ENCODE measurements around the gene SLC22A23.

SLC22A23 gene

DNA sequence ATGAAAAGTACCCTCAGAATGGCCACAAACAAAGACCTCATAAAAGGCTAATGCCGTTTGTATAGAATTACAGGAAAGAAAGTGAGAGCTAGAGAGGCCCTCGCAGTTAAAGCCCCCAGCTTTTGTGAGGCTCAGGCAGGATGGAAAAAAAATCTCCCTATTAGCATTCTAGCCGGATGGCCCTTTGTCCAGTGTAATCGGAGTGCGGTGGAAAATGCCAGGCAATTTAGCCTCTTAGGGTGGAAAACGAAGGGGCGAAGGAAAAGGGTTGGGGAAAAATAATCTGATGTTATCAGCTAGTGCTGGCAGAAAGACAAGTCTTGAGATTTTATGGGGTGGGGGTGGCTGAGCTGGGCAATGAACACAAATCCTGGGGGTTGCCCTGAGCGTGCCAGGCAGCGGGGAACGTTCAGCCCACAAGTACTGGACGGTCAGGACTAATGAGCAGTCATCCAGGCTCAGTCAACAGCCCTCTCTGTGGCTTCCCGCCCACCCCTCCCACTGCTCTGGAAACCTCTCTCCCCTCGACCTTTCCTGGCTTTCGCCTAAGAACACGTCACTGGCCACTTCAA is 105.7 kb downstream of the SLC22A23 start:
- DNase-seq = no peak

DNA sequence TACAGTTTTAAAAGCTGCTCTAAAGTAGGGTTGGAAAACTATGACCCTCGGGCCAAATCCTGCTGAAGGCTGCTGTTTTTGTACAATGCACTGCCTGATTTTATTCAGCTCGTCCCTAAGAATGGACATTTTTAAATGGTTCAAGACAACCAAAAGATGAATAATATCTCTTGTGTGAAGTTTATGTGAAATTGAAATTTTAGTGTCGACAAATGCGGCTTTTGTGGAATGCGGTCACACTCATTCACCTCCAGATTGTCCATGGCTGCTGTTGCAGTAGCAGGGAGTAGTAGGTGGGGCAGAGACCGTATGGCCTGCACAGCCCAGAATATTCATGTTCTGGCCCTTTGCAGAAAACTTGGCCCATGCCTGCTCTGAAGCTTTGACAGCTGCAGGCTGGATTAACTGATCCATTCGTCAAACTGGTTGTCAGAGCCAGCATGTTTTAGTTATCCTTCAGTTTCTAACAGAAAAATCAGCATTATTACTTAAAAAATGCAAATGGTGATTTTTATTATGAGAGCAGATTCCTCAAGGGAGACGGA is 106.5 kb downstream of the SLC22A23 start:
- DNase-seq = no peak

DNA sequence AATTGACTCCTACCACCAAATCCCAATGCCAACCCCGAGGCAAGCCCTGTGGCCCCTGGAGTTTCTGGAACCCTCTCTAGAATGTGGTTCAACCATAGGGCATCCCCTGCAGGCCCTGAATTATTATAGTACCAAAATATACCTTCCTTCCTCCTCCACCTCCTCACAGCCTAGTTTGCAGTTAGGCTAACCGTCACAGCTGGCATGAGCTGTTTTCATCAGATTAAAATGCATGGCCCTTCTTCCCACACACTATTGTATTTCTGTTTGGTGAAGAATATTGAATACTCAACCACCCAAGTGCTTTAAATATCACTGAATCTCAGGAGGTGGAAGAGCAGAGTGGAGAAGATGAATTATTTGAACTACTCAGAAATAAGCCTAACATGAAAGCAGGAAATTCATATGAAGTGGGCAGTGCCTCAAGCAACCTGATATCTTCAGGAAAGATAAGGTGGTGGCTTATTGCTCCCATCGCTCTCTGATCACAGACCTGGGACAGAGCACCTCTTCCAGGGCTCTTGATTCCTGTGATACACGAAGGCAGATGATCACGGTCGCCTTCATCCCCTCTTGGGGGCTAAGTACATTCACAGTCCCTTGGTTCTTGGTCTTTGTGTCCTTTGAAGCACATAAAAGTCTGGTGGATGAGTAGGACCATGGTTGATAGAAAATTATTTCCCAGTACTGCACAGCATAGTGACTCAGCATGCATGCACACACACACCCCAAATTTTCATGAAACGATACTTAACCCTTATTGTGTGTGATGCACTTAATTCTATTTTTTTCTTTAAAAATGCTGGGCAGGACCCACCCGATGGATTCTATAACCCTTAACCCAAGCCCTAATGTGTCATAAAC is 107.2 kb downstream of the SLC22A23 start:
- no peak for DNase-seq

DNA sequence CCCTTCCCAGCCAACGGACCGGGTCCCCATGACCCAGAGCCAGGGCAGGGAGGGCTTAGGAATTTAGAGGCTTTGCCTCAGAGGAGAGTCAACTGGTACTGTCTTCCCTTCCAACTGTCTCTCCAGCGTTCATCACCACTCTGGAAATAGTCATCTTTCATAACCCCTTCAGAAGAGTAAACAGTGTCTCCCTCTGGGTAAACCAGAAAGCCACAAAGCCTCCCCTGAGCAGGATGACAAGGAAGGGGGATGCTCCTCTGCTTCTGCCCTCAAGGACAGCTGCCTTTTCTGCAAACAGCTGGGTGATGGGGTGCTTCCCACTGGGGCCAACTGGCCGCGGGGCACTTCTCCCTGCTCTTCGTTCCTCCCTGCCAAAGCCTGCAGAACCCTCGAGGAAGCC is 108.0 kb downstream of the SLC22A23 start:
- no peak for DNase-seq

DNA sequence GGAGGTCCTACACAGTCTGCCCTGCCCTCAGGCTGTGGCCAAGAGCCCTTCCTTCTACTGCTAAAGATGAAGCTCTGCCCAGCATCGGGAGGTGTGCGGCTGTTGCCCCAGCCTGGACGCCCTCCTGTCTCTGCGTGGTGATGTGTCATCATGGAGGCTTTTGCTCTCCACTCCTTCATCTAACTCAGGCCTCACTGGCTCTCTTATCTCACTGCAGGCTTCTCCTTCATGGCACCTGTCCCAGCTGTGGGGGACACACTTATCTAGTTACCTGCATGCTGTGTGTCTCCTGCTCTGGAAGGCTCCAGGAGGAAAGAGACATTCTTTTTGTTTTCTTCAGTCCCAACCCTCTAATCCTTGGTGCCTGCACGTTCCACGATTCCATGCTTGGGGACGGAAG is 109.0 kb downstream of the SLC22A23 start:
- no peak for DNase-seq

DNA sequence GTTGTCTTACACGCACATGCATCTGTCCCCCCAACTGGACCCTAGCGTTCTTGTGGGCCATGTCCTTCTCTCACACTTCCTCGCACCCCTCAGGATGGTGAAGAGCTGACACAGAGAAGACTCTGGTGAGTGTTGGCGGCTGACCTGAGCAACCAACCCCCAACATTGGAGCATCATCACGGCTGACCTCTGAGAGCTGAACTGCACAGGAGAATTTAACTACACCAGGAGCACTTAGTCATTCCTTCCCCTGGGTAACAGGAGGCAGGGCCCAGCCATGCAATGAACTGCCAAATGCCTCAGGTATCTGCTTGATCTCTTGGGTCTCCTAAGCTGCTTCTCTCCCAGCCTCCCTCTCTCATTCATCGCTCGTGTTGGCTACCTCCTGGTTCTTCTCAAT is 109.6 kb downstream of the SLC22A23 start:
- DNase-seq = no peak

DNA sequence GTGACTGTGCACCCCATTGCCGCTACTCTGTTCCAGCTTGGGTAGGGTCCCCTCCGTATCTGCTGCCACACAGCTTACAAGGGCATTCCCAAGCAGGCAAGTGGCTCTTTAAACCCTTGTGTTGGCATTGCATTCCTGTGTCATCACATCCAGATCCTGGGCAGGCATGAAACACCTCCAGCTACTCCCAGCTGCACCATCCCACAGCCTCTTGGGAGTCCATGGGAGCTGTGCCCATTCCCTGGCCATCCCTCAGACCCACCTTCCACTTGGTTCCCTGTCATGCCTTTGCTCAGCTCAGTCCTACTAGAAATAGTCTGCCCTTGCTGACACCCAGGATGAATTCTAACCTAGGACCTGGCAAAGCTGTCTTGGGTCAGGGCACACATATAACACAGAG is 110.4 kb downstream of the SLC22A23 start:
- DNase-seq = no peak

DNA sequence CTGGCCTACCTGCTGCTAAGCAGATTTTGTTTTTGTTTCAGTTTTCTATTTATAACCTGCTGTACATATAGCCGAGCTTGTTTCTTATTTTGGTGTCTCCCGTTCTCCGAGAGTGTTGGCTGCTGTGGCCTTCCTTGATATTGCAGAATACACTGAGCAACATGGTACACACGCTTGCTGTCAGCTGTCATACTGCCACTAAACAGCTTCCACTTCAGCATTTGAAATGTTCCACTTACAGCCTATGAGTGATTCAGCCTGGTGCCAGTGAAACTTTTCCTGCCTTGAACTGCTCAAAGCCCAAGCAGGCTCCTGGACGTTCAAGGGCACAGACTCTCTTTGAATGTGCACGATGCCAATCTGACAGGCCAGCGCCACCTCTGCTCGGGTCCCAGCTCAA is 111.0 kb downstream of the SLC22A23 start:
- DNase-seq = no peak

DNA sequence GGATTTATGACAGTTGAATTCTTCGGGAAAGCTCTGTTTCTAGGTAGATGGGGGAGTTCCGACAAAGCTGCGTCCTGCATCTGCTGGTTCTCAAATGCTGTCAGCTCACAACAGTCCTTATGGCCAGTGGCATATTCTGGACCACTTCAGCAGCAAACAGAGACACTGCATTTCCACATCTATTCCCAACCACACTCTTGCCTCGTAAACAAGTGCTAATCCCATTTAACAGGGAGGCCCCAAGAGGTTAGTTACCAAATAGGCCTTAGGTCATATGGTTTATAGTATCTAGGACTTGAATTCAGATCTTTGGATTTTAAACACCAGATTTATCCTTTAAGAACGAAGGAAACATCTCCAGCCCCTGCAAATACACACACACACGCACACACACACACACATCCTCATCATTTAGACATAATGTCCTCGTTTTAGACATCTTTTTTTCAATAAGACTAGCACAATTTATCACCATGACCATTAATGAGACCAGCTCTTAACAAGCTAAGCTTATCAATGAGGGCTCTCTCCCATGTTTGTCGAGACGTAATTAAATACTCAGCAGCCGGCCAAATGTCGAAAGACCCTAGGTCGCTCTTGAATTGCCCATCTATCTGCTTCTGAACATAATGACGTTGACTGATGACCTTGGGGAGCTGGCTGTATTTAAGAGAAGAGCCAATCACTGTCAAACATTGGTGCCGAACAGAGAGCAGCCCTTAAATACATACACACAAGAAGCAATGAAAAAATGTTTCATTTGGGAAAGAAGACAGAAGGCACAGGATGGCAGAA is 113.6 kb downstream of the SLC22A23 start:
- DNase-seq = no peak

DNA sequence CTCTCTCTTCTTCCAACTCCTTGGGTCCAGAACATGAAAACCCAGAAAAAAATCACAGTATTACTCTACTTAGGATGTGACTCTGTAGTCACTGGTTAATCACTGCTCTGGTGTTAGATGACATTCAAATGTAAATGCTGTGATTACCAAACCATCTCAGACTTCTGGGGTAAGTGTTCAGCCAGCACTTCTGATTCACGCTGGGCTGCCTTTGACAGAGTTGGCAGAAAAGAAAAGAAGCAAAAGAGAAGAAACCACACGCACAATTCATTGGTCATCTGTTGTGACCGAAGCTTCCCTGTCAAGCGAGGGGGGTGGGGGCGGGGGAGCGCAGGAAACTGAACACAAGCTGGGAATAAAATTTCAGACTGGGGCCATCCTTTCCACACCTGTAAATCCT is 115.4 kb downstream of the SLC22A23 start:
- no peak for DNase-seq

DNA sequence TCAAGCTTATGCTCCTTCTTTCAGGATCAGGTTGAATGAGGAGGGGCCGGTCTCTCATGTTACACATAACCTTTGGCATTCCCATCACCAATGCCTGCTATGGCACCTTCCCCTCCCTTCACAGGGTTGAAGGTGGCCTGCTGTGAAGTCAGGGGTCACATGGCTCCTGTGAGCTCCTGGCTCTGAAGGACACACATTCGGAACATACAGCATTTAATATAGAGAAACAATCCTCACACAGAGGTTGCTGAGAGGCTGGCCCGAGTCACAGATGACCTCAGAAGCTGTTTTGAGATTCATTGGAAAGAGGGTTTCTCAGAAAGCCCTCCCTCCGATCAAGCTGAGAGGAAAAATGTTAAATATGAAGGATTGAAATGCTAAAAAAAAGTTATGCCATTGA is 116.0 kb downstream of the SLC22A23 start:
- no peak for DNase-seq

DNA sequence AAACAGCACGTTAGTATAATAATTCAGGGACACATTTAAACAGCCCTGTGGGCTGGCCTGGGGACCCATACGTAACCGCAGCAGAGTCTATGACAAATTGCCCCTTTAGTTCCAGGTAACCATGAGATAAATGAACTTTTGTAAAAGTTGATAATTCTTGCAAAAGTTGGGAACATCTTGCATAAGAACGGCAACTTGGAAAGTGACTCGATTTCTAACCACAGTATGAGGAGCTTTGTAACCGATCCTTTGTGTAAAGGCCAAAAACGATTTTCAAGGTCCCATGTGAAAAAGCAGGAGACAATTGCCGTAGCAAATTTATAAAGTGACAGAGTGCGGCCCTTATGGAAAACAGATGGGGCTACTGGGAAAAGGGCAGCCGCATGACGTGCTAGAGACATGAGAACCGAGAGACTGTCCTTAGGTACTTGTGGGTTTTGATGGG is 116.5 kb downstream of the SLC22A23 start:
- no peak for DNase-seq

DNA sequence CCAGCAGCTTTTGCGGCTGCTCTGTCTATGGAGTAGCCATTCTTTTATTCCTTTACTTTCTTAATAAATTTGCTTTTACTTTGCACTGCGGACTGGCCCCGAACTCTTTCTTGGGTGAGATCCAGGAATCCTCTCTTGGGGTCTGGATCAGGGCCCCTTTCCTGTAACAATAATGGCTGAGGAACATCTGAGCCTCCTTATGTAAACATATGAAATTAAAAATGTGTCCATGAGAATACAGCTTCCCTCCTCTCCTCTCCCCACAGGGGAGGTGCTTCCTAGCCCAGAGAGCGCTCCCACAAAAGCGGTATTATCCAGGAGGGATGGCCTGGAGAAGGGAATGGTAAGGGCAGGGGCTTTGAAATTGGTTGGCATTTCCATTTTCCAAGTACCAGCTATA is 117.0 kb downstream of the SLC22A23 start:
- no peak for DNase-seq

DNA sequence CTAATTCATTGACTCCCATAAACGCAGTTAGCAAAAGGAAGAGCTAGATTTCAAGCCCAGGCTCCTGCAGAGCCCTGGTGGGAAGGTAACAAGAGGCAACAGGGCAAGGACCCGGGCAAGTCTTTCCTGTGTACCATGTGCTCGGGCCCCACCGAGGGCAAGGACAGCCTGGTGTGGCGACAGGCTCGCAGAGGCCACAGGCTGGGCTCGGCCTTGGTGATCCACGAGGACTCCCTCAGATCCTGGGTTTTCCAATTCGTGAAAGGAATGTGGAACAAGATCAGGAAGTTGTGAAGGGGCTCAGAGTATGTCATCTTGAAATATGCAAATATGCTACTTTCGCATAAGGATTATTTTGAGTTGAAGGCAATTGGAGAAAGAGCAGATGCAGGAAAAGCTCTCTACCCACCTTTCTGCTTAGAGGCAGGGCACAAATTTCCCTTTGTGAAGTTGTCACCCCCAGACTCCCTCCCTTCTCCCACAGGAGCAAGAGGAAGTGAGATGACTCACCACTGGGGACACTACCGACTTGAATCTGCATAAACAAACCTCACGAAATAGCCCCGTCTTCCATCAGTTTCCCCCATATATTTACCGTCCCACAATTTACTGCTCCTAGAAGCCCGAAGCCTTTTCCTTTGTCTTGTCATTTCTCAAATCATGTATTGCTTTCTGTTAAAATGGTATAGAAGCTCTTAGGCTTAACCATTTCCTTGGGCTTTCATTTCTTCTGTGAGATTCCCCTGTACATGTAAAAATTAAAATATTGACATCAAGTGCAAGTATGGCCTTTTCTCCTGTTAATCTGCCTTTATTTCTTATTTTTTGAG is 119.1 kb downstream of the SLC22A23 start:
- DNase-seq = no peak

DNA sequence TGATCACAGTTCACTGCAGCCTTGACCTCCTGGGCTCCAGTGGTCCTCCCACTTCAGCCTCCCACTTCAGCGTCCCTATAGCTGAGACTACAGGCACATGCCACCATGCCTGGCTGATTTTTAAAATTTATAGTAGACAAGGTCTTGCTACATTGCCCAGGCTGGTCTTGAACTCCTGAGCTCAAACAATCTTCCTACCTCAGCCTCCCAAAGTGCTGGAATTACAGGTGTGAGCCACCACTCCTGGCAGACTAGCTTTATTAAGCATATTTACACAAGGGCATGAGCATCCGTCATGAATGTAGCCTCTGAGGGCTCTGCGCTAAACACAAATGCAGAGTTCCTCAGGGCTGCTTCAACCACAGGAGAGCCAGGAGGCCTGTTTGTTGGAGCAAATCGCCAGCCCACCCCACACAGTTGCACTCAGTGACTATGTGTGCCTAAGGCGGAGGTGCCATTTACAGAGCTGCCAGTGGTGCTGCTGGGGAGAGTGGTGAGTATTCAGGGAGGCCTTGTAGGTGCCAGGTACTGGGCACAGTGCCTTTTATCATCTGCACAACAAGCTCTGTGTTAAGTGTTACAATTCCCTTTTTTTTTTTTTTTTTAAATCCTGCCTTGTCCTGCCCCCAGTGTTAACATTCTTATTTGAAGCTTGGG is 119.9 kb downstream of the SLC22A23 start:
- DNase-seq = no peak

DNA sequence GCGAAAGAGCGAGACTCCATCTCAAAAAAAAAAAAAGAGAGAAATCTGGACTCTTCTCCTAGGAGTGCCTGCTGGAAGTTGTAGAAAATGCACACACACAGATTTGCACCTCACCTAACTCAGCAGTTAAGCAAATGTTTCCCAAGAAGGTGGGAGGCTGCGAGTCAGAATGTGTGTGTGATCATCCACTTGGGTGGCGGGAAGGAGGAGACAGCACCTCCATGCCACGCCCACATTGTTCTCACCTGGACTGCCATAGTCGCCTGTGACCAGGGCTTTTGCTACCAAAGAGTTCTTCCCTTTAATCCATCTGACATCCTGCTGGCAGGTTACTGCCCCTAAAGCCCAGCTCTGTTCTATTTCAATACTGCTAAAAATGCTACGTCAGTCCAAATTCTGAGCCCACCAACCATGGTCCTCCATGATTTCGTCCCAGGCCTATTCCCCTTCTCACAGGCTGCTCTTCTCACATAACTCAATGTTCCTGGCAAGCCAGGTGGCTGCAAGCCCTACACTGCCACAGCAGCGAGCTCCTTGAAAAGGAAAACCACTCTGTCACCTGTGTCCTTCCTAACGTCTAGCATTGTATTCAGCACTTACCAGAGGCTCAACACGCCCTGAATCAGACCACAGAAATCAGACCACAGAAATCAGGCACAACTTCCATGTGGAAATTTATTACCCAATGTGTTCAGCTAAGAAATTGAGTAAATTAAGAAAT is 120.6 kb downstream of the SLC22A23 start:
- DNase-seq = no peak

DNA sequence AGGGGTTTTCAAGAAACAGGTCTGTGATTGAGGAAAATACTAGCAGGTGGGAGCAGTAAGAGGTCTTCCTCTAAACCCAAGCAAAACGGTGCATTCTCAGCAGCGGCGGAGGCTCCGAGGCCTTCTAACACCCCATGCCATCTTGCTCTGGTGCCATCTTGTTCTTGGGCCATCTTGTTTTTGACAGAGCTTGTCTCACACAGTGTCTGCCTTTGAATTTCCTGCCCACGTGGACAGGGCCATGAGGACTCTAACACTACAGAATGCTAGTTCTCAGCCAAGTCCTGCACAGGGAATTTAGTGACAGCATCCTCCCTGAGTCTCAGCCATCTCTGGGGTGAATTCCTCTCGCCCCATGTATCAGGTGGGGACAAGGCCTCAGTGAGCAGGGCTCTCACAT is 121.7 kb downstream of the SLC22A23 start:
- DNase-seq = no peak

DNA sequence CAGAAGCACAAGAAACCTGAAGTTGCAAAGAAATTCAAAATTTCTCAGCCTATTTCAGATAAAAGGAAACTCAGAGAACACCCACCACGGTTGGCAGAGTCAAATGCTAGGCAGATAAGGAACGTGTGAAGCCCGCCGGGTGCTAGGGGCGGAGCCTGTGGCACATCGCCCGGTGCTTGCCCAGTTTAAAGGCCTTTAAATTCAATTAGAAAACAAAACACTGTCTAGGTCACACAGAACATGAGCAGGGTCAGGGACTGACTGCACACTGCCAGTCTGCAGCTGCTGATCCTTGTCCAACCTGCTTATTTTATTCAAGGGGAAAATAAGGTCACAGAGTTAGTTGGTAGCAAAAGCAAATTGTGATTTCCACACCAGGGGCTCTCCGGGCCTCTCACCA is 122.3 kb downstream of the SLC22A23 start:
- no peak for DNase-seq

DNA sequence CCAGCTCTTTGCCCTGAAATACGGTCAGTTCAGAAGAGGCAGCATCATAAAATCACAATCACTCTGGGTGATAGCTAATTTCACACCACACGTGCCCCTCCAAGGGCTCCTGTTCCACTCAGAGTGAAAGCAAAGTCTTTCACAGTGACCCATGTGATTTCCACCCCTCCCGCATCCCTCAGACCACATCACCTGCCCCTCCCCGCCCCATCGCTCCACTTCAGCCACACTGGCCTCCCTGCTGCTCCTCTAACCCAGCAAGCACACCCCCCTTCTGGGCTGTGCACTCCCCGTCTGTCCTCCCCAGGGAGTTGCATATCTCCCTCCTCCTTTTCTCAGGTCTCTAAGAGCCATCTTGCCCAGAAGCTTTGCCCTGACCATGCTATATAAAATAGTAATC is 123.6 kb downstream of the SLC22A23 start:
- DNase-seq = no peak

DNA sequence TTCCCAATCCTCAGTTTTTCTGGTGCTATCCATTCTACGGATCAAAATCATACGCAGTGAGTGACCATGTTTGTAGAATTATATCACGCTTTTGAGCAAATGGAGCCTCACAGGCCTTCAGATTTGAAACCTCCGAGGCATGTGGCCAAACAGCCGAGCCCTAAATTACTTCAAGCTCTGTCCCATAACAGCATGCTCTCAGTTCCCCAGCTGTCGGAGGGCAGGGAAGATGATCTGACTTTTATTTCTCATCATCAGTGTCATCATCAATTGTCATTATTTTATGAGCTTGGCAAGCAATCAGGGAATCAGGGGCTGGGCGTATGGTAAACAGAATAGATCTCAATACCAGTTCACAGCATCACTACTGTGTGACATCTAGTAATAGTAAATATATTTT is 124.9 kb downstream of the SLC22A23 start:
- DNase-seq = no peak

DNA sequence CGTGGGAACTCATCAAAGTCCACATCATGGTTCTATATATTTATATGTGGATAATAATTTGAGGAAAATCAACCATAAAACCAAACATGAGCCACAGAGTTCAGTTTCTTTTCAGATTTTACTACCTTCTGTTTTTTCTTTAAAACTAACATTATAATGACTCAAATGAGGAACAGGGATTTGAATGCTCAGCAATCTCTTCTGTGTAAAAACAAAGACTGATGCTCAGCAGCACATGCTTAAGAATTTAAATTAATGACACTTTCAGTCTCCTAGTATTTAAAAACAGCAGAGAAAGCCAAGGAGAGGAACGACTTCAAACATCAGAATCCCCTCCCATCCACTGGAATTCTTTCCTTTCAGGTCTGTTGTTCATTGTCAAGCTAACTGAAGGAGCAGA is 125.4 kb downstream of the SLC22A23 start:
- no peak for DNase-seq

All from cortex of kidney (tissue), 1 donor.